GM19455 (cell line): Measurements from ENCODE around the gene RIPK1.

Experiments
- ATAC-seq: cut with Tn5 transposase; IDR thresholded peaks from one replicate; pipeline ENCODE4 v1.9.1; 2021; ENCODE audit not compliant: unreplicated experiment

The RIPK1 gene

GRCh38 chr6:3159805-3160781, 91.8 kb downstream of the RIPK1 start:
- no peak for ATAC-seq

- no peak for ATAC-seq
These were observed 93.8 kb downstream of the RIPK1 start for GRCh38 chr6:3162067-3162497.

- peak; percentile 65 for ATAC-seq
These were observed 94.4 kb downstream of the RIPK1 start for GRCh38 chr6:3162565-3163247.

GRCh38 chr6:3163248-3163594, 94.9 kb downstream of the RIPK1 start:
- peak; percentile 20 for ATAC-seq

GRCh38 chr6:3164388-3164787, 96.1 kb downstream of the RIPK1 start:
- no peak for ATAC-seq
